Measurements from ENCODE around the gene CHSY1. TPM values are rescaled to one million over a fixed set of nuclear protein-coding genes. Genes with fewer than 3 reads are reported as not detected.
A peak's percentile ranks its signal among the peaks of the same experiment; 100 is the strongest.

The CHSY1 gene
- total and polyA plus RNA-seq, 2 of the 13 experiments (the other 11 are each of a cell fraction or from before 2014, with no cell fraction given), result 13.3 to 13.7 TPM

DNA sequence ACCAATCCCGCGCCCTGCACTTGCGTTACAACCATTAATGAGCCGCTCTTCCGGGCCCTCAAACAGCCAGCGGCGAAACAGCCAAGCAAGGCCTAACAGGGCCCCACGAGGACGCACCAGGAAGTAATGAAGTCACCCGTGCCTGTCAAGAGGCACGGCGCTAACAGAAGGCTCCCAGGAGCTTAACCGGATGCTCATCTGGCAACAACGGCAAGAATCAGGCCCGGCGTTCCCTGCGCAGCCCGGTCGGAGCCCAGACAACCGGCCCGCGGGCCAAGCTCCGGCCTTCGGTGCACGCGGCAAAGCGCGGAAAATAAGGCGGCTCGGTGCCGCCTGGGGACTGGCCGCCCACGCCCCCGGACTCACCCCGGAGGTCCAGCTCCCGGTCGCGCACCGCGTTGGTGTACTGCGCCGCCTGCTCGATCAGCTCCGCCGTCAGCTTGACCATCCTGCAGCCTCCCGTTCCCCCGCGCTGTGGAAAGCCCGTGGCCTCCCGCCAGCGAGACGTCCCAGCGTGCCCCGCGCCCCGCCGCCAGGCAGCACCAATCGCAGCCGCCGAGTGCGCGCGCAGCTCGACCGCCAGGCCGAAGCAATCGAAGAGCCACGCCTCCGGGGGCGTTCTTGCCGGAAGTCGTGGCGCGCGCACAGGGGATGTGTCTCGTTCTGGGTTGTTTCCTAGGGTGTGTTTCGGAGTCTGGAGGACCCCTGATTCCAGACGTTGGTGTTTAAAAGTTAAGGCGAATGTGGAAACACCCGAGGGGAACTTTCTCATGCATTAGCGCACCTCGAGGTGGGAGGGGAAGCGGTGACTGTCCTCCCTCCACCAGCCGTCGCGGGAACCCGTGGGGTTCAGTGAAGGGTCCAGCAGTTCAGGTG is 43.1 kb upstream of the CHSY1 start, which contains the start of gene SNRPA1 (continued):
- TF ChIP-seq NR2C2 (CRISPR knock-in tag; IDR thresholded peaks at IDR 0.05; ENCODE audit: borderline replicate concordance), result peak; percentile 89
- no peak for TF ChIP-seq MZF1 (CRISPR knock-in tag; IDR thresholded peaks at IDR 0.05; ENCODE audit: borderline replicate concordance)
- TF ChIP-seq SUZ12 (IDR thresholded peaks at IDR 0.05; ENCODE audit: low read depth, low read length), result peak; percentile 40; the same call in 1 of the 2 replicates
- TF ChIP-seq, protein P1, sequence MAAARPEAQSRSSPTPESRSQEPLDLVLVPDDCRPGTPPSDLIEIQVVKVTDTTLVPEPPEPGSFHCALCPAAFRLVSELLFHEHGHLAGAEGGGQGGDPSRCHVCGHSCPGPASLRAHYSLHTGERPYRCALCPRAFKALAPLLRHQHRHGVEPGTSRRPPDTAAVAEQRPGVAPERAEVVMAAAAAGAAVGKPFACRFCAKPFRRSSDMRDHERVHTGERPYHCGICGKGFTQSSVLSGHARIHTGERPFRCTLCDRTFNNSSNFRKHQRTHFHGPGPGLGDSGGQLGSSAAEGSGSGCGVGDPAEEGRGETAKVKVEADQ (CRISPR knock-in tag; IDR thresholded peaks at IDR 0.05; ENCODE audit: borderline replicate concordance), result no peak
- peak; percentile 71 for TF ChIP-seq BRD4 (CRISPR knock-in tag; IDR thresholded peaks at IDR 0.05)
- TF ChIP-seq NFKB2 (CRISPR knock-in tag; IDR thresholded peaks at IDR 0.05; ENCODE audit: borderline replicate concordance), result peak; percentile 91
- TF ChIP-seq THYN1 (CRISPR knock-in tag; IDR thresholded peaks at IDR 0.05; ENCODE audit: borderline replicate concordance, low read depth), result no peak
- no peak for TF ChIP-seq ATM (IDR thresholded peaks at IDR 0.05; ENCODE audit: borderline replicate concordance)
- no peak for TF ChIP-seq SETDB1 (CRISPR knock-in tag; IDR thresholded peaks at IDR 0.05; ENCODE audit: borderline replicate concordance)
- TF ChIP-seq ESRRA (CRISPR knock-in tag; IDR thresholded peaks at IDR 0.05; ENCODE audit: low read depth), result no peak; the same call in 1 of the 2 replicates
- TF ChIP-seq HNF4A (CRISPR knock-in tag; IDR thresholded peaks at IDR 0.05), result peak; percentile 28; the same call in 1 of the 2 replicates
- 0 out of 2 replicates have a peak, but pooled peaks have one; percentile 10 for TF ChIP-seq RFX3 (CRISPR knock-in tag; IDR thresholded peaks at IDR 0.05)
- TF ChIP-seq, protein P2, sequence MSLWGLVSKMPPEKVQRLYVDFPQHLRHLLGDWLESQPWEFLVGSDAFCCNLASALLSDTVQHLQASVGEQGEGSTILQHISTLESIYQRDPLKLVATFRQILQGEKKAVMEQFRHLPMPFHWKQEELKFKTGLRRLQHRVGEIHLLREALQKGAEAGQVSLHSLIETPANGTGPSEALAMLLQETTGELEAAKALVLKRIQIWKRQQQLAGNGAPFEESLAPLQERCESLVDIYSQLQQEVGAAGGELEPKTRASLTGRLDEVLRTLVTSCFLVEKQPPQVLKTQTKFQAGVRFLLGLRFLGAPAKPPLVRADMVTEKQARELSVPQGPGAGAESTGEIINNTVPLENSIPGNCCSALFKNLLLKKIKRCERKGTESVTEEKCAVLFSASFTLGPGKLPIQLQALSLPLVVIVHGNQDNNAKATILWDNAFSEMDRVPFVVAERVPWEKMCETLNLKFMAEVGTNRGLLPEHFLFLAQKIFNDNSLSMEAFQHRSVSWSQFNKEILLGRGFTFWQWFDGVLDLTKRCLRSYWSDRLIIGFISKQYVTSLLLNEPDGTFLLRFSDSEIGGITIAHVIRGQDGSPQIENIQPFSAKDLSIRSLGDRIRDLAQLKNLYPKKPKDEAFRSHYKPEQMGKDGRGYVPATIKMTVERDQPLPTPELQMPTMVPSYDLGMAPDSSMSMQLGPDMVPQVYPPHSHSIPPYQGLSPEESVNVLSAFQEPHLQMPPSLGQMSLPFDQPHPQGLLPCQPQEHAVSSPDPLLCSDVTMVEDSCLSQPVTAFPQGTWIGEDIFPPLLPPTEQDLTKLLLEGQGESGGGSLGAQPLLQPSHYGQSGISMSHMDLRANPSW (CRISPR knock-in tag; IDR thresholded peaks at IDR 0.05; ENCODE audit: borderline replicate concordance), result no peak; the same call in 1 of the 2 replicates
- TF ChIP-seq, protein P3, sequence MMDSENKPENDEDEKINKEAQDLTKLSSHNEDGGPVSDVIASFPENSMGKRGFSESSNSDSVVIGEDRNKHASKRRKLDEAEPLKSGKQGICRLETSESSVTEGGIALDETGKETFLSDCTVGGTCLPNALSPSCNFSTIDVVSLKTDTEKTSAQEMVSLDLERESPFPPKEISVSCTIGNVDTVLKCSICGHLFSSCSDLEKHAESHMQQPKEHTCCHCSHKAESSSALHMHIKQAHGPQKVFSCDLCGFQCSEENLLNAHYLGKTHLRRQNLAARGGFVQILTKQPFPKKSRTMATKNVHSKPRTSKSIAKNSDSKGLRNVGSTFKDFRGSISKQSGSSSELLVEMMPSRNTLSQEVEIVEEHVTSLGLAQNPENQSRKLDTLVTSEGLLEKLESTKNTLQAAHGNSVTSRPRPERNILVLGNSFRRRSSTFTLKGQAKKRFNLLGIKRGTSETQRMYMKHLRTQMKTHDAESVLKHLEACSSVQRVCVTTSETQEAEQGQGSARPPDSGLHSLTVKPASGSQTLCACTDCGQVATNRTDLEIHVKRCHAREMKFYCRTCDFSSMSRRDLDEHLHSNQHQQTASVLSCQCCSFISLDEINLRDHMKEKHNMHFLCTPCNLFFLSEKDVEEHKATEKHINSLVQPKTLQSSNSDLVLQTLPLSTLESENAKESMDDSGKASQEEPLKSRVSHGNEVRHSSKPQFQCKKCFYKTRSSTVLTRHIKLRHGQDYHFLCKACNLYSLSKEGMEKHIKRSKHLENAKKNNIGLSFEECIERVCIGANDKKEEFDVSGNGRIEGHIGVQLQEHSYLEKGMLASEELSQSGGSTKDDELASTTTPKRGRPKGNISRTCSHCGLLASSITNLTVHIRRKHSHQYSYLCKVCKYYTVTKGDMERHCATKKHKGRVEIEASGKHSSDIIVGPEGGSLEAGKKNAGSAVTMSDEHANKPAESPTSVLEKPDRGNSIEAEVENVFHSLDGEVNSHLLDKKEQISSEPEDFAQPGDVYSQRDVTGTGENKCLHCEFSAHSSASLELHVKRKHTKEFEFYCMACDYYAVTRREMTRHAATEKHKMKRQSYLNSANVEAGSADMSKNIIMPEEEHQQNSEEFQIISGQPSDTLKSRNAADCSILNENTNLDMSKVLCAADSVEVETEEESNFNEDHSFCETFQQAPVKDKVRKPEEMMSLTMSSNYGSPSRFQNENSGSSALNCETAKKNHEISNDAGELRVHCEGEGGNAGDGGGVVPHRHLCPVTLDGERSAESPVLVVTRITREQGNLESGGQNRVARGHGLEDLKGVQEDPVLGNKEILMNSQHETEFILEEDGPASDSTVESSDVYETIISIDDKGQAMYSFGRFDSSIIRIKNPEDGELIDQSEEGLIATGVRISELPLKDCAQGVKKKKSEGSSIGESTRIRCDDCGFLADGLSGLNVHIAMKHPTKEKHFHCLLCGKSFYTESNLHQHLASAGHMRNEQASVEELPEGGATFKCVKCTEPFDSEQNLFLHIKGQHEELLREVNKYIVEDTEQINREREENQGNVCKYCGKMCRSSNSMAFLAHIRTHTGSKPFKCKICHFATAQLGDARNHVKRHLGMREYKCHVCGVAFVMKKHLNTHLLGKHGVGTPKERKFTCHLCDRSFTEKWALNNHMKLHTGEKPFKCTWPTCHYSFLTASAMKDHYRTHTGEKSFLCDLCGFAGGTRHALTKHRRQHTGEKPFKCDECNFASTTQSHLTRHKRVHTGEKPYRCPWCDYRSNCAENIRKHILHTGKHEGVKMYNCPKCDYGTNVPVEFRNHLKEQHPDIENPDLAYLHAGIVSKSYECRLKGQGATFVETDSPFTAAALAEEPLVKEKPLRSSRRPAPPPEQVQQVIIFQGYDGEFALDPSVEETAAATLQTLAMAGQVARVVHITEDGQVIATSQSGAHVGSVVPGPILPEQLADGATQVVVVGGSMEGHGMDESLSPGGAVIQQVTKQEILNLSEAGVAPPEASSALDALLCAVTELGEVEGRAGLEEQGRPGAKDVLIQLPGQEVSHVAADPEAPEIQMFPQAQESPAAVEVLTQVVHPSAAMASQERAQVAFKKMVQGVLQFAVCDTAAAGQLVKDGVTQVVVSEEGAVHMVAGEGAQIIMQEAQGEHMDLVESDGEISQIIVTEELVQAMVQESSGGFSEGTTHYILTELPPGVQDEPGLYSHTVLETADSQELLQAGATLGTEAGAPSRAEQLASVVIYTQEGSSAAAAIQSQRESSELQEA (CRISPR knock-in tag; IDR thresholded peaks at IDR 0.05; ENCODE audit: not compliant biosample characterization), result no peak
- TF ChIP-seq POLR2G (IDR thresholded peaks at IDR 0.05; ENCODE audit: low read depth, low read length), result peak; percentile 89

All from HepG2 (cell line).